K562 (cell line): ENCODE data around the gene FKBP11. TPM values are rescaled to one million over a fixed set of nuclear protein-coding genes. Genes with fewer than 3 reads are reported as not detected.

ENCODE experiments used
- ETV1 ChIP-seq: fragments of 450-650 bp; conservative IDR thresholded peaks from 2 replicates; pipeline ENCODE4 v1.6.1; 2016; ENCODE audit warnings: missing genetic modification characterization, control low read depth, low read depth, missing compliant biosample characterization
- MTA1 ChIP-seq: fragments of 450-650 bp; IDR thresholded peaks from 2 replicates; pipeline ENCODE4 v1.6.1; 2017; ENCODE audit warnings: borderline replicate concordance
- NFIC ChIP-seq: fragments of 450-650 bp; IDR thresholded peaks from 2 replicates; pipeline ENCODE4 v1.6.1; 2017; ENCODE audit warnings: mild to moderate bottlenecking, inconsistent platforms
- NRF1 ChIP-seq, 2 experiments: fragments of 450-650 bp; IDR thresholded peaks in 1 of 2; conservative IDR thresholded peaks in 1 of 2; 2 replicates each; pipeline ENCODE4 v1.6.1; 2014; ENCODE audit warnings: mild to moderate bottlenecking in 2 of 2
- TGIF2 ChIP-seq: sonication (generic); formaldehyde crosslinking; IDR thresholded peaks from 2 replicates; pipeline ENCODE4 v1.8.1; 2022; ENCODE audit warnings: mild to moderate bottlenecking, missing genetic modification reagents, moderate library complexity
- polyA plus RNA-seq, 8 experiments: library from polyadenylated mRNA; depleted of rRNA in 4 of 8; stranded (reverse) in 5 of 8; unstranded in 3 of 8; fragments of >200 nt; fragmentation: Nextera tagmentation in 2 of 8; fragmentation: Illumina TruSeq in 1 of 8; extraction: Ambion mirVana in 2 of 8; extraction: Trizol in 1 of 8; gene quantifications; 2 replicates each; pipeline versions ENCODE4 v1.2.1 to v1.2.3, GENCODE V29; 2011 to 2014; ENCODE audit warnings: inconsistent platforms in 1 of 8, missing spikeins in 1 of 8
- total RNA-seq, 7 experiments: library from RNA; depleted of rRNA in 6 of 7; stranded (reverse); fragments of >200 nt in 6 of 7; fragmentation: Illumina TruSeq in 2 of 7; extraction: Trizol in 2 of 7; gene quantifications; 2 replicates each; pipeline versions ENCODE4 v1.2.1 to v1.2.3, GENCODE V29; 2011 to 2021; ENCODE audit warnings: low replicate concordance in 1 of 7
- TF ChIP-seq, protein P1 (sequence below), 2 experiments: fragments of 450-650 bp; formaldehyde crosslinking in 1 of 2; IDR thresholded peaks; 2 replicates each; pipeline versions ENCODE4 v1.4.0 to v1.6.1; 2014 to 2020; ENCODE audit warnings: mild to moderate bottlenecking in 2 of 2, borderline replicate concordance in 1 of 2, low read depth in 1 of 2
- TF ChIP-seq, protein P2 (sequence below), 3 experiments: fragments of 200-800 bp in 1 of 3; fragments of 250-450 bp in 1 of 3; fragments of 450-650 bp in 1 of 3; sonication (Bioruptor Pico) in 1 of 3; sonication (Bioruptor generic) in 1 of 3; formaldehyde crosslinking in 1 of 3; IDR thresholded peaks; 2 replicates each; pipeline versions ENCODE4 v1.6.1 to v1.8.0; 2016 to 2022; ENCODE audit warnings: mild to moderate bottlenecking in 2 of 3, missing genetic modification characterization in 2 of 3, missing compliant biosample characterization in 1 of 3, moderate library complexity in 1 of 3
- TF ChIP-seq, protein P3 (sequence below): fragments of 450-650 bp; formaldehyde crosslinking; IDR thresholded peaks from 2 replicates; pipeline ENCODE4 v1.4.0; 2022; ENCODE audit warnings: missing genetic modification characterization
- TF ChIP-seq, protein P4 (sequence below), 3 experiments: fragments of 200-800 bp in 1 of 3; sonication (Bioruptor generic) in 1 of 3; sonication (generic) in 1 of 3; formaldehyde crosslinking in 1 of 3; IDR thresholded peaks; 2 replicates each; pipeline versions ENCODE4 v1.6.1 to v1.8.0; 2016 to 2022; ENCODE audit warnings: mild to moderate bottlenecking in 2 of 3, missing compliant biosample characterization in 2 of 3, missing genetic modification characterization in 2 of 3, missing genetic modification reagents in 1 of 3

FKBP11 gene
- total and polyA plus RNA-seq, 9 of the 15 experiments (the other 6 are each of a cell fraction or from before 2014, with no cell fraction given) = 1.6 to 8.2 (median 5.8) TPM

DNA sequence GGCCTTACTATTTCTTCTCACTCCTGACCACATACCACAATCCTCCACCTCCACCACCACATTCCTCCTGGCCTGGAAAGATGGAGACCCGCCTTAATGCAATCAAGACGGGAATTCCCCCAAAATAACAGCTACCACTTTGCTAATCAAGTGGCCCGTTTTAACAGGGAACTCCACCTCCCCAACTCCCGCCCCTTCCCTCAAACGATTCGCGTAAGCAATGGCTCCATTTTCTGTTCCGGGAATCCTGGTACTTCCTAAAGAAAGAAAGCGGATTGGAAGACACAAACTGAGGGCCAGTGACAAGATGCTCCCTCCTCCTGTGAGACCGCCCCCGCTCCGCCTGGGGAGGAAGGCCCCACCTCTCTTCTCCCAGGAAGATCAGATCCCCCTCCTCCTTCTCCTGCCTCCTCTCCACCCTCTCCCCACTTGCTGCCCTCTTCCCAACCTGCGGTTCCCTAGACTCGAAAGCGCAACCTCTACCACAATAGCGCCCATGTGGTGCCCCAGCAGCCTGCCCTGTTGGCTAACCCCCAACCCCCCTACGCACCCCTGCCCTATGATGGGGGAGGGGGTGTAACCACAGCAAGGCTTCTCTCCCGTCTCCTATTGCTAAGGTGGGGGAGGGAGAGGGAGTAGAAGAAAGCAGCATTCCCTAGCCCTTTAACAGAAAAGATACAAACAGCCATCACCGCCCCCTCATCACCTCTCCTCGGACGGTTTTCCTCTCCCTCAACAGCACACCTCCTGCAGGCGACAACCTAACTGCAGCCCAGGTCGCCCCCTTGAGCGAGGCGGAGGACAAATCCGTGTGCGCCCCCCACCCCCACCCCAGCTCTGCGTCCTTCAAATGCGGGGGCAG, 31.2 kb upstream of the FKBP11 start (continued):
- TF ChIP-seq, protein P1, sequence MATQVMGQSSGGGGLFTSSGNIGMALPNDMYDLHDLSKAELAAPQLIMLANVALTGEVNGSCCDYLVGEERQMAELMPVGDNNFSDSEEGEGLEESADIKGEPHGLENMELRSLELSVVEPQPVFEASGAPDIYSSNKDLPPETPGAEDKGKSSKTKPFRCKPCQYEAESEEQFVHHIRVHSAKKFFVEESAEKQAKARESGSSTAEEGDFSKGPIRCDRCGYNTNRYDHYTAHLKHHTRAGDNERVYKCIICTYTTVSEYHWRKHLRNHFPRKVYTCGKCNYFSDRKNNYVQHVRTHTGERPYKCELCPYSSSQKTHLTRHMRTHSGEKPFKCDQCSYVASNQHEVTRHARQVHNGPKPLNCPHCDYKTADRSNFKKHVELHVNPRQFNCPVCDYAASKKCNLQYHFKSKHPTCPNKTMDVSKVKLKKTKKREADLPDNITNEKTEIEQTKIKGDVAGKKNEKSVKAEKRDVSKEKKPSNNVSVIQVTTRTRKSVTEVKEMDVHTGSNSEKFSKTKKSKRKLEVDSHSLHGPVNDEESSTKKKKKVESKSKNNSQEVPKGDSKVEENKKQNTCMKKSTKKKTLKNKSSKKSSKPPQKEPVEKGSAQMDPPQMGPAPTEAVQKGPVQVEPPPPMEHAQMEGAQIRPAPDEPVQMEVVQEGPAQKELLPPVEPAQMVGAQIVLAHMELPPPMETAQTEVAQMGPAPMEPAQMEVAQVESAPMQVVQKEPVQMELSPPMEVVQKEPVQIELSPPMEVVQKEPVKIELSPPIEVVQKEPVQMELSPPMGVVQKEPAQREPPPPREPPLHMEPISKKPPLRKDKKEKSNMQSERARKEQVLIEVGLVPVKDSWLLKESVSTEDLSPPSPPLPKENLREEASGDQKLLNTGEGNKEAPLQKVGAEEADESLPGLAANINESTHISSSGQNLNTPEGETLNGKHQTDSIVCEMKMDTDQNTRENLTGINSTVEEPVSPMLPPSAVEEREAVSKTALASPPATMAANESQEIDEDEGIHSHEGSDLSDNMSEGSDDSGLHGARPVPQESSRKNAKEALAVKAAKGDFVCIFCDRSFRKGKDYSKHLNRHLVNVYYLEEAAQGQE (IDR thresholded peaks at IDR 0.05; ENCODE audit: borderline replicate concordance) = no peak
- TF ChIP-seq, protein P1 (CRISPR knock-in tag; IDR thresholded peaks at IDR 0.05; ENCODE audit: low read depth) = no peak
- no peak; the same call in 1 of the 2 replicates for TF ChIP-seq NFIC
- TF ChIP-seq, protein P2, sequence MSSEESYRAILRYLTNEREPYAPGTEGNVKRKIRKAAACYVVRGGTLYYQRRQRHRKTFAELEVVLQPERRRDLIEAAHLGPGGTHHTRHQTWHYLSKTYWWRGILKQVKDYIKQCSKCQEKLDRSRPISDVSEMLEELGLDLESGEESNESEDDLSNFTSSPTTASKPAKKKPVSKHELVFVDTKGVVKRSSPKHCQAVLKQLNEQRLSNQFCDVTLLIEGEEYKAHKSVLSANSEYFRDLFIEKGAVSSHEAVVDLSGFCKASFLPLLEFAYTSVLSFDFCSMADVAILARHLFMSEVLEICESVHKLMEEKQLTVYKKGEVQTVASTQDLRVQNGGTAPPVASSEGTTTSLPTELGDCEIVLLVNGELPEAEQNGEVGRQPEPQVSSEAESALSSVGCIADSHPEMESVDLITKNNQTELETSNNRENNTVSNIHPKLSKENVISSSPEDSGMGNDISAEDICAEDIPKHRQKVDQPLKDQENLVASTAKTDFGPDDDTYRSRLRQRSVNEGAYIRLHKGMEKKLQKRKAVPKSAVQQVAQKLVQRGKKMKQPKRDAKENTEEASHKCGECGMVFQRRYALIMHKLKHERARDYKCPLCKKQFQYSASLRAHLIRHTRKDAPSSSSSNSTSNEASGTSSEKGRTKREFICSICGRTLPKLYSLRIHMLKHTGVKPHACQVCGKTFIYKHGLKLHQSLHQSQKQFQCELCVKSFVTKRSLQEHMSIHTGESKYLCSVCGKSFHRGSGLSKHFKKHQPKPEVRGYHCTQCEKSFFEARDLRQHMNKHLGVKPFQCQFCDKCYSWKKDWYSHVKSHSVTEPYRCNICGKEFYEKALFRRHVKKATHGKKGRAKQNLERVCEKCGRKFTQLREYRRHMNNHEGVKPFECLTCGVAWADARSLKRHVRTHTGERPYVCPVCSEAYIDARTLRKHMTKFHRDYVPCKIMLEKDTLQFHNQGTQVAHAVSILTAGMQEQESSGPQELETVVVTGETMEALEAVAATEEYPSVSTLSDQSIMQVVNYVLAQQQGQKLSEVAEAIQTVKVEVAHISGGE (CRISPR knock-in tag; IDR thresholded peaks at IDR 0.05) = peak in 1 of 3 experiments; percentile 42; a peak in 2 of 6 replicates
- peak; percentile 71; the same call in 1 of the 2 replicates for TF ChIP-seq MTA1
- 0 out of 2 replicates have a peak, but pooled peaks have one; percentile 39 for TF ChIP-seq TGIF2 (CRISPR knock-in tag)
- TF ChIP-seq ETV1 = peak; percentile 18; the same call in 1 of the 2 replicates
- 0 out of 4 replicates have a peak, but pooled peaks have one; percentile 8 to 11 for TF ChIP-seq NRF1 (conservative IDR thresholded peaks at IDR 0.05 in 1 of 2, IDR thresholded peaks at IDR 0.05 in 1 of 2)
- TF ChIP-seq, protein P3, sequence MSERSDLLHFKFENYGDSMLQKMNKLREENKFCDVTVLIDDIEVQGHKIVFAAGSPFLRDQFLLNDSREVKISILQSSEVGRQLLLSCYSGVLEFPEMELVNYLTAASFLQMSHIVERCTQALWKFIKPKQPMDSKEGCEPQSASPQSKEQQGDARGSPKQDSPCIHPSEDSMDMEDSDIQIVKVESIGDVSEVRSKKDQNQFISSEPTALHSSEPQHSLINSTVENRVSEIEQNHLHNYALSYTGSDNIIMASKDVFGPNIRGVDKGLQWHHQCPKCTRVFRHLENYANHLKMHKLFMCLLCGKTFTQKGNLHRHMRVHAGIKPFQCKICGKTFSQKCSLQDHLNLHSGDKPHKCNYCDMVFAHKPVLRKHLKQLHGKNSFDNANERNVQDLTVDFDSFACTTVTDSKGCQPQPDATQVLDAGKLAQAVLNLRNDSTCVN = 0 out of 2 replicates have a peak, but pooled peaks have one; percentile 34
- TF ChIP-seq, protein P4, sequence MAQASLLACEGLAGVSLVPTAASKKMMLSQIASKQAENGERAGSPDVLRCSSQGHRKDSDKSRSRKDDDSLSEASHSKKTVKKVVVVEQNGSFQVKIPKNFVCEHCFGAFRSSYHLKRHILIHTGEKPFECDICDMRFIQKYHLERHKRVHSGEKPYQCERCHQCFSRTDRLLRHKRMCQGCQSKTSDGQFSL (CRISPR knock-in tag; IDR thresholded peaks at IDR 0.05) = 0 out of 2 replicates have a peak, but pooled peaks have one; percentile 38
- TF ChIP-seq, protein P4 (tag; IDR thresholded peaks at IDR 0.05) = no peak
